Stimulated activated naive CD8-positive, alpha-beta T cell treated with anti-CD3 and anti-CD28 coated beads, Interleukin-15, Interleukin-2, amounts not matched to agents 100 ng/mL and 50 ng/mL, for 24 hours (primary cell): ENCODE results near the gene SEPTIN5.

Experiments
- H3K27ac Mint-ChIP-seq: one replicate; pipeline ENCODE4 v1.8.0; 2021; ENCODE audit warnings: mild to moderate bottlenecking, mixed read lengths
- H3K27me3 Mint-ChIP-seq: one replicate; pipeline ENCODE4 v1.8.0; 2021; ENCODE audit warnings: mixed read lengths
- H3K36me3 Mint-ChIP-seq: one replicate; pipeline ENCODE4 v1.8.0; 2021; ENCODE audit warnings: low read depth, mixed read lengths
- H3K4me1 Mint-ChIP-seq: one replicate; pipeline ENCODE4 v1.8.0; 2021; ENCODE audit warnings: low read depth, mixed read lengths
- H3K4me3 Mint-ChIP-seq: one replicate; pipeline ENCODE4 v1.8.0; 2021; ENCODE audit warnings: mild to moderate bottlenecking, mixed read lengths
- H3K9me3 Mint-ChIP-seq: one replicate; pipeline ENCODE4 v1.8.0; 2021; ENCODE audit warnings: mixed read lengths

Gene SEPTIN5

GRCh38 chr22:19739911-19740449 is 25.7 kb downstream of the SEPTIN5 start:
- Mint-ChIP-seq H3K9me3 (no peaks in the 10 kb centered on the region), H3K4me3 (no peak overlapping the region), H3K4me1 (no peaks in the 10 kb centered on the region), H3K27me3 (no peaks in the 10 kb centered on the region), H3K36me3 (no peaks in the 10 kb centered on the region), H3K27ac (no peak overlapping the region)

GRCh38 chr22:19740586-19740985 is 26.3 kb downstream of the SEPTIN5 start:
- H3K9me3 Mint-ChIP-seq = no peaks in the 10 kb centered on the region
- H3K27ac Mint-ChIP-seq = no peak overlapping the region
- no peaks in the 10 kb centered on the region for H3K27me3 Mint-ChIP-seq
- H3K36me3 Mint-ChIP-seq = no peaks in the 10 kb centered on the region
- H3K4me3 Mint-ChIP-seq = no peak overlapping the region
- no peaks in the 10 kb centered on the region for H3K4me1 Mint-ChIP-seq

GRCh38 chr22:19741053-19741452 is 26.8 kb downstream of the SEPTIN5 start:
- H3K36me3 Mint-ChIP-seq = no peaks in the 10 kb centered on the region
- no peak overlapping the region for H3K4me3 Mint-ChIP-seq
- H3K4me1 Mint-ChIP-seq = no peaks in the 10 kb centered on the region
- no peak overlapping the region for H3K27ac Mint-ChIP-seq
- H3K9me3 Mint-ChIP-seq = no peaks in the 10 kb centered on the region
- H3K27me3 Mint-ChIP-seq = no peaks in the 10 kb centered on the region

GRCh38 chr22:19742160-19743066 is 28.1 kb downstream of the SEPTIN5 start:
- Mint-ChIP-seq H3K9me3 (no peaks in the 10 kb centered on the region), H3K4me1 (no peaks in the 10 kb centered on the region), H3K27me3 (no peaks in the 10 kb centered on the region), H3K27ac (no peak overlapping the region), H3K36me3 (no peaks in the 10 kb centered on the region), H3K4me3 (no peak overlapping the region)

- no peaks in the 10 kb centered on the region for H3K9me3 Mint-ChIP-seq
- no peaks in the 10 kb centered on the region for H3K4me1 Mint-ChIP-seq
- no peak overlapping the region for H3K27ac Mint-ChIP-seq
- H3K27me3 Mint-ChIP-seq = no peaks in the 10 kb centered on the region
- H3K4me3 Mint-ChIP-seq = no peak overlapping the region
- H3K36me3 Mint-ChIP-seq = no peaks in the 10 kb centered on the region
These were observed 28.8 kb downstream of the SEPTIN5 start for GRCh38 chr22:19743081-19743480.

- no peak overlapping the region for H3K27ac Mint-ChIP-seq
- no peak overlapping the region for H3K4me3 Mint-ChIP-seq
- no peaks in the 10 kb centered on the region for H3K36me3 Mint-ChIP-seq
- no peaks in the 10 kb centered on the region for H3K9me3 Mint-ChIP-seq
- no peaks in the 10 kb centered on the region for H3K27me3 Mint-ChIP-seq
- no peaks in the 10 kb centered on the region for H3K4me1 Mint-ChIP-seq
These were observed 29.3 kb downstream of the SEPTIN5 start for GRCh38 chr22:19743651-19744050.

- no peaks in the 10 kb centered on the region for H3K27me3 Mint-ChIP-seq
- H3K4me1 Mint-ChIP-seq = no peaks in the 10 kb centered on the region
- H3K4me3 Mint-ChIP-seq = no peak overlapping the region
- H3K9me3 Mint-ChIP-seq = no peaks in the 10 kb centered on the region
- no peak overlapping the region for H3K27ac Mint-ChIP-seq
- no peaks in the 10 kb centered on the region for H3K36me3 Mint-ChIP-seq
These were observed 30.2 kb downstream of the SEPTIN5 start for GRCh38 chr22:19744350-19745006.

- Mint-ChIP-seq H3K27ac (no peak overlapping the region), H3K27me3 (no peaks in the 10 kb centered on the region), H3K4me1 (no peaks in the 10 kb centered on the region), H3K36me3 (no peaks in the 10 kb centered on the region), H3K4me3 (no peak overlapping the region), H3K9me3 (no peaks in the 10 kb centered on the region)
These were observed 31.1 kb downstream of the SEPTIN5 start for GRCh38 chr22:19745155-19746101.

GRCh38 chr22:19746726-19747125 is 32.4 kb downstream of the SEPTIN5 start:
- H3K36me3 Mint-ChIP-seq = no peaks in the 10 kb centered on the region
- H3K27me3 Mint-ChIP-seq = no peaks in the 10 kb centered on the region
- no peak overlapping the region for H3K27ac Mint-ChIP-seq
- H3K4me3 Mint-ChIP-seq = no peak overlapping the region
- H3K9me3 Mint-ChIP-seq = no peaks in the 10 kb centered on the region
- H3K4me1 Mint-ChIP-seq = no peaks in the 10 kb centered on the region

GRCh38 chr22:19747551-19747950 is 33.2 kb downstream of the SEPTIN5 start:
- Mint-ChIP-seq H3K36me3 (no peaks in the 10 kb centered on the region), H3K27ac (no peak overlapping the region), H3K27me3 (no peaks in the 10 kb centered on the region), H3K4me1 (no peaks in the 10 kb centered on the region), H3K9me3 (no peaks in the 10 kb centered on the region), H3K4me3 (no peak overlapping the region)

- Mint-ChIP-seq H3K27ac (no peak overlapping the region), H3K9me3 (no peaks in the 10 kb centered on the region), H3K27me3 (no peaks in the 10 kb centered on the region), H3K4me3 (no peak overlapping the region), H3K36me3 (no peaks in the 10 kb centered on the region), H3K4me1 (no peaks in the 10 kb centered on the region)
These were observed 33.8 kb downstream of the SEPTIN5 start for GRCh38 chr22:19748139-19748538.

- Mint-ChIP-seq H3K36me3 (no peaks in the 10 kb centered on the region), H3K27me3 (peaks cover 6% of the 10 kb centered on the region), H3K27ac (no peak overlapping the region)
These were observed 34.8 kb downstream of the SEPTIN5 start for GRCh38 chr22:19748991-19749664.

GRCh38 chr22:19749876-19750275 is 35.6 kb downstream of the SEPTIN5 start:
- Mint-ChIP-seq H3K27ac (no peak overlapping the region), H3K4me1 (no peaks in the 10 kb centered on the region), H3K9me3 (no peaks in the 10 kb centered on the region), H3K4me3 (no peak overlapping the region), H3K36me3 (no peaks in the 10 kb centered on the region), H3K27me3 (peaks cover 14% of the 10 kb centered on the region)

More at GRCh38 chr22:19748991-19749664, 34.8 kb downstream of the SEPTIN5 start:
- no peaks in the 10 kb centered on the region for H3K4me1 Mint-ChIP-seq
- H3K9me3 Mint-ChIP-seq = no peaks in the 10 kb centered on the region
- H3K4me3 Mint-ChIP-seq = no peak overlapping the region
